ENCODE measurements around the gene RIN2.

Gene RIN2

GRCh38 chr20:19725814-19726525 is 32.1 kb upstream of the RIN2 start:
- no peak for ATAC-seq (ENCODE audit: low read depth)

GRCh38 chr20:19727251-19727847 is 30.7 kb upstream of the RIN2 start:
- no peak overlapping the region for H3K4me3 Mint-ChIP-seq
- ATAC-seq (ENCODE audit: low read depth) (no peak), DNase-seq (ENCODE audit: low spot score in 2 of 2) (no peak)
- H3K4me1 Mint-ChIP-seq, result peaks cover 8% of the 10 kb centered on the region
- H3K9me3 Mint-ChIP-seq, result no peaks in the 10 kb centered on the region
- no peaks in the 10 kb centered on the region for H3K36me3 Mint-ChIP-seq
- no peak overlapping the region for H3K27ac Mint-ChIP-seq
- H3K27me3 Mint-ChIP-seq, result peaks cover 3% of the 10 kb centered on the region

More at GRCh38 chr20:19725814-19726525, 32.1 kb upstream of the RIN2 start:
- Mint-ChIP-seq H3K9me3 (no peaks in the 10 kb centered on the region), H3K4me1 (peaks cover 8% of the 10 kb centered on the region), H3K4me3 (no peak overlapping the region), H3K27me3 (peaks cover 3% of the 10 kb centered on the region), H3K36me3 (no peaks in the 10 kb centered on the region), H3K27ac (no peak overlapping the region)
- DNase-seq (ENCODE audit: low spot score in 2 of 2), result no peak

- Mint-ChIP-seq H3K27ac (no peak overlapping the region), H3K27me3 (peaks cover 3% of the 10 kb centered on the region), H3K36me3 (no peaks in the 10 kb centered on the region), H3K9me3 (no peaks in the 10 kb centered on the region), H3K4me3 (no peak overlapping the region), H3K4me1 (peaks cover 8% of the 10 kb centered on the region)
- DNase-seq (ENCODE audit: low spot score in 2 of 2), result no peak
- no peak for ATAC-seq (ENCODE audit: low read depth)
Observed at GRCh38 chr20:19729672-19730071, 28.4 kb upstream of the RIN2 start.

- H3K27me3 Mint-ChIP-seq, result peaks cover 2% of the 10 kb centered on the region
- H3K27ac Mint-ChIP-seq, result no peak overlapping the region
- no peak overlapping the region for H3K4me3 Mint-ChIP-seq
- DNase-seq (ENCODE audit: low spot score in 2 of 2) (no peak), ATAC-seq (ENCODE audit: low read depth) (no peak)
- H3K36me3 Mint-ChIP-seq, result no peaks in the 10 kb centered on the region
- H3K9me3 Mint-ChIP-seq, result no peaks in the 10 kb centered on the region
- peaks cover 12% of the 10 kb centered on the region for H3K4me1 Mint-ChIP-seq
Observed at GRCh38 chr20:19730706-19731105, 27.4 kb upstream of the RIN2 start.

- Mint-ChIP-seq H3K27me3 (no peaks in the 10 kb centered on the region), H3K4me1 (peaks cover 6% of the 10 kb centered on the region), H3K36me3 (no peaks in the 10 kb centered on the region), H3K9me3 (no peaks in the 10 kb centered on the region), H3K4me3 (no peak overlapping the region), H3K27ac (no peak overlapping the region)
- DNase-seq (ENCODE audit: low spot score in 2 of 2), result no peak
- ATAC-seq (ENCODE audit: low read depth), result no peak
Observed at GRCh38 chr20:19734811-19735210, 23.2 kb upstream of the RIN2 start.

GRCh38 chr20:19735446-19735845 is 22.6 kb upstream of the RIN2 start:
- no peaks in the 10 kb centered on the region for H3K36me3 Mint-ChIP-seq
- H3K27ac Mint-ChIP-seq, result no peak overlapping the region
- H3K4me1 Mint-ChIP-seq, result peaks cover 6% of the 10 kb centered on the region
- ATAC-seq (ENCODE audit: low read depth) (peak; percentile 41), DNase-seq (ENCODE audit: low spot score in 2 of 2) (no peak)
- H3K4me3 Mint-ChIP-seq, result no peak overlapping the region
- no peaks in the 10 kb centered on the region for H3K9me3 Mint-ChIP-seq
- peaks cover 2% of the 10 kb centered on the region for H3K27me3 Mint-ChIP-seq

GRCh38 chr20:19737025-19737424 is 21.0 kb upstream of the RIN2 start:
- Mint-ChIP-seq H3K36me3 (no peaks in the 10 kb centered on the region), H3K27ac (no peak overlapping the region), H3K4me3 (no peak overlapping the region), H3K4me1 (peaks cover 6% of the 10 kb centered on the region), H3K9me3 (no peaks in the 10 kb centered on the region), H3K27me3 (peaks cover 2% of the 10 kb centered on the region)
- DNase-seq (ENCODE audit: low spot score in 2 of 2) (no peak), ATAC-seq (ENCODE audit: low read depth) (no peak)

- no peaks in the 10 kb centered on the region for H3K9me3 Mint-ChIP-seq
- H3K27me3 Mint-ChIP-seq, result peaks cover 5% of the 10 kb centered on the region
- DNase-seq (ENCODE audit: low spot score in 2 of 2) (no peak), ATAC-seq (ENCODE audit: low read depth) (no peak)
- H3K4me3 Mint-ChIP-seq, result no peak overlapping the region
- H3K4me1 Mint-ChIP-seq, result peaks cover 6% of the 10 kb centered on the region
- no peak overlapping the region for H3K27ac Mint-ChIP-seq
- H3K36me3 Mint-ChIP-seq, result no peaks in the 10 kb centered on the region
Observed at GRCh38 chr20:19738951-19739350, 19.1 kb upstream of the RIN2 start.

GRCh38 chr20:19739351-19739750 is 18.7 kb upstream of the RIN2 start:
- Mint-ChIP-seq H3K9me3 (no peaks in the 10 kb centered on the region), H3K36me3 (no peaks in the 10 kb centered on the region), H3K4me1 (peaks cover 6% of the 10 kb centered on the region), H3K27me3 (peaks cover 5% of the 10 kb centered on the region), H3K4me3 (no peak overlapping the region), H3K27ac (no peak overlapping the region)
- DNase-seq (ENCODE audit: low spot score in 2 of 2), result no peak
- ATAC-seq (ENCODE audit: low read depth), result no peak

GRCh38 chr20:19740512-19740911 is 17.5 kb upstream of the RIN2 start:
- no peak for ATAC-seq (ENCODE audit: low read depth)
- Mint-ChIP-seq H3K27ac (no peak overlapping the region), H3K27me3 (peaks cover 9% of the 10 kb centered on the region), H3K9me3 (peaks cover 2% of the 10 kb centered on the region), H3K36me3 (peaks cover 1% of the 10 kb centered on the region), H3K4me1 (peaks cover 3% of the 10 kb centered on the region), H3K4me3 (no peak overlapping the region)
- DNase-seq (ENCODE audit: low spot score in 2 of 2), result no peak

- no peak overlapping the region for H3K4me3 Mint-ChIP-seq
- H3K4me1 Mint-ChIP-seq, result no peaks in the 10 kb centered on the region
- DNase-seq (ENCODE audit: low spot score in 2 of 2), result no peak
- peaks cover 9% of the 10 kb centered on the region for H3K27me3 Mint-ChIP-seq
- H3K9me3 Mint-ChIP-seq, result peaks cover 2% of the 10 kb centered on the region
- ATAC-seq (ENCODE audit: low read depth), result no peak
- H3K36me3 Mint-ChIP-seq, result peaks cover 3% of the 10 kb centered on the region
- no peak overlapping the region for H3K27ac Mint-ChIP-seq
Observed at GRCh38 chr20:19741924-19742323, 16.1 kb upstream of the RIN2 start.

- DNase-seq (ENCODE audit: low spot score in 2 of 2) (no peak), ATAC-seq (ENCODE audit: low read depth) (no peak)
- no peak overlapping the region for H3K4me3 Mint-ChIP-seq
- peaks cover 11% of the 10 kb centered on the region for H3K27me3 Mint-ChIP-seq
- H3K9me3 Mint-ChIP-seq, result peaks cover 2% of the 10 kb centered on the region
- H3K27ac Mint-ChIP-seq, result no peak overlapping the region
- no peaks in the 10 kb centered on the region for H3K4me1 Mint-ChIP-seq
- H3K36me3 Mint-ChIP-seq, result peaks cover 3% of the 10 kb centered on the region
Observed at GRCh38 chr20:19742974-19743639, 15.0 kb upstream of the RIN2 start.

GRCh38 chr20:19743640-19743995 is 14.4 kb upstream of the RIN2 start:
- no peak for DNase-seq (ENCODE audit: low spot score in 2 of 2)
- Mint-ChIP-seq H3K9me3 (peaks cover 2% of the 10 kb centered on the region), H3K36me3 (peaks cover 3% of the 10 kb centered on the region), H3K27ac (no peak overlapping the region), H3K4me3 (no peak overlapping the region), H3K27me3 (peaks cover 11% of the 10 kb centered on the region), H3K4me1 (no peaks in the 10 kb centered on the region)
- ATAC-seq (ENCODE audit: low read depth), result no peak

GRCh38 chr20:19745106-19745505 is 13.0 kb upstream of the RIN2 start:
- H3K4me3 Mint-ChIP-seq, result no peak overlapping the region
- peaks cover 9% of the 10 kb centered on the region for H3K27me3 Mint-ChIP-seq
- H3K27ac Mint-ChIP-seq, result no peak overlapping the region
- H3K36me3 Mint-ChIP-seq, result peaks cover 3% of the 10 kb centered on the region
- H3K4me1 Mint-ChIP-seq, result no peaks in the 10 kb centered on the region
- ATAC-seq (ENCODE audit: low read depth) (no peak), DNase-seq (ENCODE audit: low spot score in 2 of 2) (no peak)
- peaks cover 2% of the 10 kb centered on the region for H3K9me3 Mint-ChIP-seq

All from memory B cell (primary cell).